ENCODE data around the gene AATK. TPM values are rescaled to one million over a fixed set of nuclear protein-coding genes. Genes with fewer than 3 reads are reported as not detected.

Gene AATK
- total and polyA plus RNA-seq, 8 donors: 13.3 to 48.5 (median 19.4) TPM

- H3K9me3 ChIP-seq: no peaks in the 10 kb centered on the region
- ATAC-seq (no peak), DNase-seq (no peak)
- intact Hi-C loops (cut with DNase I): no loop called here
- no peak overlapping the region for H3K27ac ChIP-seq
- H3K4me1 ChIP-seq: no peaks in the 10 kb centered on the region
- H3K4me3 ChIP-seq: no peak overlapping the region
- no peaks in the 10 kb centered on the region for H3K27me3 ChIP-seq
- no peak for TF ChIP-seq CTCF (IDR thresholded peaks at IDR 0.05)
- H3K36me3 ChIP-seq: peaks cover 0 to 29% of the 10 kb centered on the region in 2 donors
These were observed 36.7 kb downstream of the AATK start for GRCh38 chr17:81129289-81129688.

DNA sequence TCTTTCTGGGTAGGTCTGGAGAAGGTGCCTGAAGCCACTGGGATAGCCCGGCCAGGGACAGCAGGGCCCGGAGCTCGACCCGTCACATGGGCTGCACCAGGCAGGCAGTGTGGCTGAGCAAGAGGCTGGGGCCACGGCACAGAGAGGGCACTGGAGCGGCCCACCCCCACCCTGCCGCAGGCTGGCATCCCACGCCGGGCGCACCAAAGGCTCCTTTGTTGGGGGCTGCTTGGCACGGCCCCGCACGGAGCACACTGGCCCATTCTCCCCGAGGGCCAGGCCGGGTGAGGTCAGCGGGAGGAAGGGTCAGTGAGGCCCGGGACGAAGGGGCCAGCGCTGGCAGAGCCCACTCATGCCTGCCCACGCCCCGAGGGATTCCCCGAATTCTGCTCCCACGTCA lies 37.2 kb downstream of the AATK start:
- intact Hi-C loops (cut with DNase I): no loop called here
- no peak overlapping the region for H3K27ac ChIP-seq
- no peaks in the 10 kb centered on the region for H3K4me1 ChIP-seq
- no peaks in the 10 kb centered on the region for H3K9me3 ChIP-seq
- no peak overlapping the region for H3K4me3 ChIP-seq
- no peak for TF ChIP-seq CTCF (IDR thresholded peaks at IDR 0.05)
- no peaks in the 10 kb centered on the region for H3K27me3 ChIP-seq
- ATAC-seq (no peak), DNase-seq (no peak)
- peaks cover 0 to 34% of the 10 kb centered on the region in 2 donors for H3K36me3 ChIP-seq

- no peaks in the 10 kb centered on the region for H3K4me1 ChIP-seq
- no peak overlapping the region for H3K27ac ChIP-seq
- DNase-seq (no peak), ATAC-seq (no peak)
- H3K27me3 ChIP-seq: no peaks in the 10 kb centered on the region
- H3K36me3 ChIP-seq: peaks cover 0 to 38% of the 10 kb centered on the region in 2 donors
- intact Hi-C loops (cut with DNase I): no loop called here
- TF ChIP-seq CTCF (IDR thresholded peaks at IDR 0.05): no peak
- H3K4me3 ChIP-seq: no peak overlapping the region
- no peaks in the 10 kb centered on the region for H3K9me3 ChIP-seq
These were observed 37.7 kb downstream of the AATK start for GRCh38 chr17:81128338-81128737.

DNA sequence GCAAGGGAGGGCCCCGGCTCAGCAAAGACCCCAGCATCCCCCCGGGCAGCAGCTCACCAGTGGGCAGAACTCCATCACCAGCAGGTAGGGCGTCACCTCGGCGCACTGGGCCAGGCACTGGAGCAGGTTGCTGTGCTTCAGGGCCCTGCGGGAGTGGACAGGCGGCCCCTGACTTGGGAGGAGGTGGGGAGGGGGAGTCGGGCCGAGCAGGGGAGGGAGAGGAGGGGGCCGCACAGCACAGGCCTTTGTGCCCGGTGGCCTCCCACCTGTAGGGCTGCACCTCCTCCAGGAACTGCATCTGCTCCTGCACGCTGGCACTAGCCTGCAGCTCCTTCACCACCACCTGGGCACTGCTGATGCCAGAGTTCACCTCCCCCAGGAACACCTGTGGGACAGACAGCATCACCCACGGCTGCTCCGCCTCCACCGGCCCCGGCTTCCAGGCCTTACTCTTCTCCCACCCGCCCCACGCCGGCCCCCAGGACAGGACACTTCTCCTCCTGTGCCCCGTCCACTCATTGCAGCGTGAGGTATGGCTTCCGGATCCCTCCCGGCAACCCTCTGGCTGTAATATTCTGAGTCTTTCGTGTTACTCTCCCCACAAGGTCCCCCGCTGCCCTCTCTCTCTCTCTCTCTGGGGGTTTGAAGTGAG lies 38.4 kb downstream of the AATK start:
- DNase-seq (no peak), ATAC-seq (no peak)
- no peak overlapping the region for H3K27ac ChIP-seq
- H3K27me3 ChIP-seq: no peaks in the 10 kb centered on the region
- no peak overlapping the region for H3K4me3 ChIP-seq
- peaks cover 0 to 45% of the 10 kb centered on the region in 2 donors for H3K36me3 ChIP-seq
- no peaks in the 10 kb centered on the region for H3K4me1 ChIP-seq
- no peak for TF ChIP-seq CTCF (IDR thresholded peaks at IDR 0.05)
- H3K9me3 ChIP-seq: no peaks in the 10 kb centered on the region
- intact Hi-C loops (cut with DNase I): no loop called here

DNA sequence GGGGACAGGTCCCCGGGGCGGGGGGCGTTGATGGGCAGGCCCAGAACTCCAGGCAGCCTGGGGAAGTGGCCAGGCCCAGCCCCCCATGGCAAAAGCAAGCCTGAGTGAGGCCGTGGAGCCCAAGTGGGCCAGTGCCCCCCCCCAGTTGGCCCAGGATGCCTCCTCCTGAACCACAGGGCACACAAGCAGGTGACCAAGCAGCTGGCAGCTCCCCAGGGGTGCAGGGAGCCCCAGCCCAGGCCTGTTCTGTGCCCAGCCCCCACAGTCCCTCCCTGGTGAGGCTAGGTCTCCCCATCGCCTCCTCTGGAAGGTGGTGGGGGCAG lies 38.9 kb downstream of the AATK start:
- H3K9me3 ChIP-seq: no peaks in the 10 kb centered on the region
- DNase-seq (no peak), ATAC-seq (no peak)
- H3K36me3 ChIP-seq: peaks cover 0 to 51% of the 10 kb centered on the region in 2 donors
- no peak overlapping the region for H3K4me3 ChIP-seq
- no peaks in the 10 kb centered on the region for H3K27me3 ChIP-seq
- H3K4me1 ChIP-seq: no peaks in the 10 kb centered on the region
- TF ChIP-seq CTCF (IDR thresholded peaks at IDR 0.05): no peak
- intact Hi-C loops (cut with DNase I): no loop called here
- H3K27ac ChIP-seq: no peak overlapping the region

Data from left lung (tissue), 10 donors.